ENCODE results near the gene ANKRD29.

DNA sequence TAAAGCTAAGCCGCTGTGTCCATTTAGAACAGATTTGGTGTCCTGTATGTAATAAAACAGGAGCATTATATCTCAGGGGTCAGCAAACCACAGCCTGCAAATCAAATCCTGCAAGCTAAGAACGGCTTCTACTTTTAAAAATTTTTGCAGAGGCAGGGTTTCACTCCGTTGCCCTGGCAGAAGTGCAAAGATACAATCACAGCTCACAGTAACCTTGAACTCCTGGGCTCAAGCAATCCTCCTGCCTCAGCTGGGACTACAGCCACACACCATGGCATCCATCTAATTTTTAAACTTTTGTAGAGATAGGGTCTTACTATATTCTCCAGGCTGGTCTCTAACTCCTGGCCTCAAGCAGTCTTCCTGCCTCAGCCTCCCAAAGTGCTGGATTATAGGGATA, 47.8 kb downstream of the ANKRD29 start:
- TF ChIP-seq, protein P1, sequence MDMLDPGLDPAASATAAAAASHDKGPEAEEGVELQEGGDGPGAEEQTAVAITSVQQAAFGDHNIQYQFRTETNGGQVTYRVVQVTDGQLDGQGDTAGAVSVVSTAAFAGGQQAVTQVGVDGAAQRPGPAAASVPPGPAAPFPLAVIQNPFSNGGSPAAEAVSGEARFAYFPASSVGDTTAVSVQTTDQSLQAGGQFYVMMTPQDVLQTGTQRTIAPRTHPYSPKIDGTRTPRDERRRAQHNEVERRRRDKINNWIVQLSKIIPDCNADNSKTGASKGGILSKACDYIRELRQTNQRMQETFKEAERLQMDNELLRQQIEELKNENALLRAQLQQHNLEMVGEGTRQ (IDR thresholded peaks at IDR 0.05; ENCODE audit: borderline replicate concordance, low read depth, low read length): no peak
- TF ChIP-seq, protein P2, sequence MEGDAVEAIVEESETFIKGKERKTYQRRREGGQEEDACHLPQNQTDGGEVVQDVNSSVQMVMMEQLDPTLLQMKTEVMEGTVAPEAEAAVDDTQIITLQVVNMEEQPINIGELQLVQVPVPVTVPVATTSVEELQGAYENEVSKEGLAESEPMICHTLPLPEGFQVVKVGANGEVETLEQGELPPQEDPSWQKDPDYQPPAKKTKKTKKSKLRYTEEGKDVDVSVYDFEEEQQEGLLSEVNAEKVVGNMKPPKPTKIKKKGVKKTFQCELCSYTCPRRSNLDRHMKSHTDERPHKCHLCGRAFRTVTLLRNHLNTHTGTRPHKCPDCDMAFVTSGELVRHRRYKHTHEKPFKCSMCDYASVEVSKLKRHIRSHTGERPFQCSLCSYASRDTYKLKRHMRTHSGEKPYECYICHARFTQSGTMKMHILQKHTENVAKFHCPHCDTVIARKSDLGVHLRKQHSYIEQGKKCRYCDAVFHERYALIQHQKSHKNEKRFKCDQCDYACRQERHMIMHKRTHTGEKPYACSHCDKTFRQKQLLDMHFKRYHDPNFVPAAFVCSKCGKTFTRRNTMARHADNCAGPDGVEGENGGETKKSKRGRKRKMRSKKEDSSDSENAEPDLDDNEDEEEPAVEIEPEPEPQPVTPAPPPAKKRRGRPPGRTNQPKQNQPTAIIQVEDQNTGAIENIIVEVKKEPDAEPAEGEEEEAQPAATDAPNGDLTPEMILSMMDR (IDR thresholded peaks at IDR 0.05): no peak
- no peak for TF ChIP-seq YY1 (IDR thresholded peaks at IDR 0.05; ENCODE audit: low read depth)
- no peak for TF ChIP-seq RCOR1 (IDR thresholded peaks at IDR 0.05; ENCODE audit: low read length)
- no peak for TF ChIP-seq POLR2AphosphoS5 (IDR thresholded peaks at IDR 0.05; ENCODE audit: low read depth, low read length)
- TF ChIP-seq RAD21 (IDR thresholded peaks at IDR 0.05; ENCODE audit: low read length): no peak
- TF ChIP-seq, protein P3, sequence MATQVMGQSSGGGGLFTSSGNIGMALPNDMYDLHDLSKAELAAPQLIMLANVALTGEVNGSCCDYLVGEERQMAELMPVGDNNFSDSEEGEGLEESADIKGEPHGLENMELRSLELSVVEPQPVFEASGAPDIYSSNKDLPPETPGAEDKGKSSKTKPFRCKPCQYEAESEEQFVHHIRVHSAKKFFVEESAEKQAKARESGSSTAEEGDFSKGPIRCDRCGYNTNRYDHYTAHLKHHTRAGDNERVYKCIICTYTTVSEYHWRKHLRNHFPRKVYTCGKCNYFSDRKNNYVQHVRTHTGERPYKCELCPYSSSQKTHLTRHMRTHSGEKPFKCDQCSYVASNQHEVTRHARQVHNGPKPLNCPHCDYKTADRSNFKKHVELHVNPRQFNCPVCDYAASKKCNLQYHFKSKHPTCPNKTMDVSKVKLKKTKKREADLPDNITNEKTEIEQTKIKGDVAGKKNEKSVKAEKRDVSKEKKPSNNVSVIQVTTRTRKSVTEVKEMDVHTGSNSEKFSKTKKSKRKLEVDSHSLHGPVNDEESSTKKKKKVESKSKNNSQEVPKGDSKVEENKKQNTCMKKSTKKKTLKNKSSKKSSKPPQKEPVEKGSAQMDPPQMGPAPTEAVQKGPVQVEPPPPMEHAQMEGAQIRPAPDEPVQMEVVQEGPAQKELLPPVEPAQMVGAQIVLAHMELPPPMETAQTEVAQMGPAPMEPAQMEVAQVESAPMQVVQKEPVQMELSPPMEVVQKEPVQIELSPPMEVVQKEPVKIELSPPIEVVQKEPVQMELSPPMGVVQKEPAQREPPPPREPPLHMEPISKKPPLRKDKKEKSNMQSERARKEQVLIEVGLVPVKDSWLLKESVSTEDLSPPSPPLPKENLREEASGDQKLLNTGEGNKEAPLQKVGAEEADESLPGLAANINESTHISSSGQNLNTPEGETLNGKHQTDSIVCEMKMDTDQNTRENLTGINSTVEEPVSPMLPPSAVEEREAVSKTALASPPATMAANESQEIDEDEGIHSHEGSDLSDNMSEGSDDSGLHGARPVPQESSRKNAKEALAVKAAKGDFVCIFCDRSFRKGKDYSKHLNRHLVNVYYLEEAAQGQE (IDR thresholded peaks at IDR 0.05; ENCODE audit: low read depth, low read length): no peak
- TF ChIP-seq SIN3A (IDR thresholded peaks at IDR 0.05; ENCODE audit: borderline replicate concordance, low read depth, low read length): no peak
- no peak for TF ChIP-seq EP300 (IDR thresholded peaks at IDR 0.05; ENCODE audit: borderline replicate concordance in 1 of 2, low read depth in 1 of 2, low read length in 1 of 2)
- TF ChIP-seq SMC3 (IDR thresholded peaks at IDR 0.05; ENCODE audit: low read depth, low read length): no peak
- no peak for TF ChIP-seq NFIC (IDR thresholded peaks at IDR 0.05; ENCODE audit: borderline replicate concordance)
- TF ChIP-seq TAF1 (IDR thresholded peaks at IDR 0.05; ENCODE audit: borderline replicate concordance, low read depth, low read length): no peak
- no peak for TF ChIP-seq CHD2 (IDR thresholded peaks at IDR 0.05; ENCODE audit: low read length, partially characterized antibody)
- no peak for TF ChIP-seq RXRA (IDR thresholded peaks at IDR 0.05; ENCODE audit: borderline replicate concordance, low read depth)

Data from SK-N-SH (cell line).